ENCODE measurements around the gene TBXA2R.

Gene TBXA2R

DNA sequence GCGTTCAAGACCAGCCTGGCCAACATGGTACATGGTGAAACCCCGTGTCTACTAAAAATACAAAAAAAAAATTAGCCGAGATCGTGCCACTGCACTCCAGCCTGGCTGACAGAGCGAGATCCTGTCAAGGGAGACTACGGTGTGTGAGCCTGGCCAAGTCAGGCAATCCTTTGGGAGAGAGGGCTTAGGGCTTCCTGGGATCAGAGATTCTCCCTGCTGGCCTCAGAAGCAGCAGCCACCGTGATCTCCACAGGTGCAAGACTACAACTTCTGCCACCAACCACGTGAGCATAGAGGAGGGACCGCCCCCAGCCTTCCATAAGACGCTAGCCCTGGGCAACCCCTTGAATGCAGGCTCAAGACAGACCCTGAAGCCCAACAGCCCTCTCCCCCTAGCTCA lies 56.9 kb downstream of the TBXA2R start:
- no peak overlapping the region for H3K4me2 ChIP-seq
- TF ChIP-seq, protein P1, sequence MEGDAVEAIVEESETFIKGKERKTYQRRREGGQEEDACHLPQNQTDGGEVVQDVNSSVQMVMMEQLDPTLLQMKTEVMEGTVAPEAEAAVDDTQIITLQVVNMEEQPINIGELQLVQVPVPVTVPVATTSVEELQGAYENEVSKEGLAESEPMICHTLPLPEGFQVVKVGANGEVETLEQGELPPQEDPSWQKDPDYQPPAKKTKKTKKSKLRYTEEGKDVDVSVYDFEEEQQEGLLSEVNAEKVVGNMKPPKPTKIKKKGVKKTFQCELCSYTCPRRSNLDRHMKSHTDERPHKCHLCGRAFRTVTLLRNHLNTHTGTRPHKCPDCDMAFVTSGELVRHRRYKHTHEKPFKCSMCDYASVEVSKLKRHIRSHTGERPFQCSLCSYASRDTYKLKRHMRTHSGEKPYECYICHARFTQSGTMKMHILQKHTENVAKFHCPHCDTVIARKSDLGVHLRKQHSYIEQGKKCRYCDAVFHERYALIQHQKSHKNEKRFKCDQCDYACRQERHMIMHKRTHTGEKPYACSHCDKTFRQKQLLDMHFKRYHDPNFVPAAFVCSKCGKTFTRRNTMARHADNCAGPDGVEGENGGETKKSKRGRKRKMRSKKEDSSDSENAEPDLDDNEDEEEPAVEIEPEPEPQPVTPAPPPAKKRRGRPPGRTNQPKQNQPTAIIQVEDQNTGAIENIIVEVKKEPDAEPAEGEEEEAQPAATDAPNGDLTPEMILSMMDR (conservative IDR thresholded peaks at IDR 0.05; ENCODE audit: low read depth, low read length) = no peak
- no peaks in the 10 kb centered on the region for H3K36me3 ChIP-seq (ENCODE audit: insufficient read depth)
- H3K9ac ChIP-seq = no peak overlapping the region
- no peak overlapping the region for H3K27ac ChIP-seq
- H4K20me1 ChIP-seq (ENCODE audit: insufficient read depth) = no peaks in the 10 kb centered on the region
- H3K4me3 ChIP-seq (IDR thresholded peaks at IDR 0.05; ENCODE audit: insufficient read depth, low read depth, low read length) = no peak overlapping the region
- H3K27me3 ChIP-seq (ENCODE audit: insufficient read depth, low read depth) = no peaks in the 10 kb centered on the region
- no peak overlapping the region for H2AFZ ChIP-seq (ENCODE audit: low read depth)
- H3K79me2 ChIP-seq (ENCODE audit: insufficient read depth, low read depth) = peaks cover 2% of the 10 kb centered on the region; the same call in 1 of the 2 replicates
- peaks cover 3% of the 10 kb centered on the region for H3K4me1 ChIP-seq (ENCODE audit: low read depth, poor library complexity, severe bottlenecking)

DNA sequence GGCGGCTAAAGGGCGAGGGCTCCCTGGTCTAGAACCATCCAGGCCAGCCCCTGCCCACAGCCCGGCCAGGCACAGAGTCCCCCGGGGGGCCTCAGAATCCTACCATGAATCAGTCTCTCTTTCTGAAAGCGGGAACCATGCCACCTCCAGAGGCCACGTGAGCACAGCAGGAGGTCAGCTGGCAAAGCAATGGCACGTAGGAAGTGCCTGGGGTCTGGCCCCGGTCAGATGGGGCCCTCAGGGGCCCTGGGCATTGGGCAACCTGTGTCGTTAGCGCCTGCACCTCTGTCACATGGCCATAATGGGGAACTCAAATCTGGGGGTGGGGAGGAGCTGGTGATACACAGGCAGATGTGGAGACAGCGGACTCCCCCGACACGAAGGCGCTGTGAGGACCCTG lies 58.1 kb downstream of the TBXA2R start:
- H3K4me2 ChIP-seq = no peak overlapping the region
- TF ChIP-seq, protein P1 (conservative IDR thresholded peaks at IDR 0.05; ENCODE audit: low read depth, low read length) = no peak
- H3K4me3 ChIP-seq (IDR thresholded peaks at IDR 0.05; ENCODE audit: insufficient read depth, low read depth, low read length) = no peak overlapping the region
- no peaks in the 10 kb centered on the region; the same call in 1 of the 2 replicates for H3K79me2 ChIP-seq (ENCODE audit: insufficient read depth, low read depth)
- peaks cover 3% of the 10 kb centered on the region for H3K4me1 ChIP-seq (ENCODE audit: low read depth, poor library complexity, severe bottlenecking)
- no peaks in the 10 kb centered on the region for H3K27me3 ChIP-seq (ENCODE audit: insufficient read depth, low read depth)
- H4K20me1 ChIP-seq (ENCODE audit: insufficient read depth) = no peaks in the 10 kb centered on the region
- no peak overlapping the region for H2AFZ ChIP-seq (ENCODE audit: low read depth)
- no peaks in the 10 kb centered on the region for H3K36me3 ChIP-seq (ENCODE audit: insufficient read depth)
- no peak overlapping the region for H3K27ac ChIP-seq
- no peak overlapping the region for H3K9ac ChIP-seq

DNA sequence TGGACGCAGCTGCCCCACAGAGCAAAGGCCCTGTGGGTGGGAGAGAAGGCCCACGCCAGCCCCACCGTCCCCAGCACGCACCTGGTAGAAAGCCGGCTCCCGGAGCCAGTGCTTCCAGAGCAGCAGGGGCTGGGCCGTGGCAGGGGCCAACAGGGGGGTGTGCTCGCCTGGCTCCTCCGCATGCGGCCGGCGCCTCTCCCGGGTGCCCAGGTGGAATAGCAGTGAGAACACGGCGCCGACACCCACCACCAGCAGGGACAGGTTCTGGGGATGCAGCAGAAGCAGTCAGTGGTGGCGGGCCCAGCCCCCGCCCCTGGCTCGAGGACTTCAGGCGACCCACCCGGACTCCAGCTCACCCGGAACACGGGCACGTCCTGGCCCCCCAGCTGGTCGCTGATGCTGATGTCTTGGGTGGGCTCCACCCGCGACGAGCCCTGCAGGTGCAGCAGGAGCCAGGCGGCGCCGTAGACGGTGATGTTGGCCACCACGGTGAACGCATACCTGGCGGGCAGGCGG lies 58.9 kb downstream of the TBXA2R start:
- Histone ChIP-seq H3K4me1 (ENCODE audit: low read depth, poor library complexity, severe bottlenecking) (no peaks in the 10 kb centered on the region), H4K20me1 (ENCODE audit: insufficient read depth) (no peaks in the 10 kb centered on the region), H3K36me3 (ENCODE audit: insufficient read depth) (no peaks in the 10 kb centered on the region), H3K79me2 (ENCODE audit: insufficient read depth, low read depth) (no peaks in the 10 kb centered on the region), H3K4me3 (IDR thresholded peaks at IDR 0.05; ENCODE audit: insufficient read depth, low read depth, low read length) (no peak overlapping the region), H3K9ac (no peak overlapping the region), H2AFZ (ENCODE audit: low read depth) (no peak overlapping the region), H3K4me2 (no peak overlapping the region), H3K27me3 (ENCODE audit: insufficient read depth, low read depth) (no peaks in the 10 kb centered on the region), H3K27ac (no peak overlapping the region)
- TF ChIP-seq, protein P1 (conservative IDR thresholded peaks at IDR 0.05; ENCODE audit: low read depth, low read length) = peak; percentile 20; the same call in 1 of the 2 replicates

DNA sequence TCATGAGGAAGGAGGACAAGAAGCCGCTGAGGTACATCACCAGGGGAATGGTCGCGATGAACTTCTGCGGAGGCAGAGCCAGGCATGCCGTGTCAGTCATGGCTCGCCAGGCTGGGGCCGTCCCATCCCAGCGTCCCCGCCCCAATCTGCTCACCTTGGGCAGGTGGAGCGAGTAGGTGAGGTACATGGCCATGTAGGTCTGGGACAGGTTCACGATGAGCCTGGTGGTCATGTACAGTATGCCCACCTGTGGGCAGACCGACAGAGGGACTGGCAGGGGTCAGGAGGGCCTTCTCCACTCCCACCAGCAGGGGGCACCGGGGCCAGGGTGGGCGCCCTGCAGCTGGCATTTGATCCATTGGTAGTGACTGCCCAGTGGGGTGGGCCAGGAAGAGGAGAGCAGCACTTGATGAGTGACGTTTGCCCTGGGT lies 59.4 kb downstream of the TBXA2R start:
- H2AFZ ChIP-seq (ENCODE audit: low read depth) = no peak overlapping the region
- H4K20me1 ChIP-seq (ENCODE audit: insufficient read depth) = no peaks in the 10 kb centered on the region
- no peak overlapping the region for H3K4me3 ChIP-seq (IDR thresholded peaks at IDR 0.05; ENCODE audit: insufficient read depth, low read depth, low read length)
- H3K9ac ChIP-seq = no peak overlapping the region
- H3K27ac ChIP-seq = no peak overlapping the region
- no peaks in the 10 kb centered on the region for H3K79me2 ChIP-seq (ENCODE audit: insufficient read depth, low read depth)
- H3K4me2 ChIP-seq = no peak overlapping the region
- H3K27me3 ChIP-seq (ENCODE audit: insufficient read depth, low read depth) = no peaks in the 10 kb centered on the region
- H3K36me3 ChIP-seq (ENCODE audit: insufficient read depth) = no peaks in the 10 kb centered on the region
- TF ChIP-seq, protein P1 (conservative IDR thresholded peaks at IDR 0.05; ENCODE audit: low read depth, low read length) = peak; percentile 66
- H3K4me1 ChIP-seq (ENCODE audit: low read depth, poor library complexity, severe bottlenecking) = no peaks in the 10 kb centered on the region

Measured in KMS-11 (cell line).